K562 treated with DMSO at 1 percent for 4 hours (cell line): ENCODE results near the gene NPIPA3. TPM values are rescaled to one million over a fixed set of nuclear protein-coding genes. Genes with fewer than 3 reads are reported as not detected.

ENCODE experiments used
- total RNA-seq: library from RNA; unstranded; fragments of 300-600 nt; gene quantifications from 2 replicates; pipeline ENCODE4 v1.2.3, GENCODE V29; 2022; ENCODE audit not compliant: insufficient read depth

NPIPA3 gene
- 1.0 TPM in 1 of 2 replicates, not detected in the other for total RNA-seq

GRCh38 chr16:14703156-14704011, at the start of gene NPIPA3:
TSS of gene NPIPA3 (plus strand) at chr16:14703411. CDS start at chr16:14708944, 5,533 bp downstream.

GRCh38 chr16:14694129-14694528, 9.1 kb upstream of the NPIPA3 start, which contains the start of gene PLA2G10:
TSS of gene PLA2G10 (minus strand) at chr16:14694308. CDS start at chr16:14694229, 79 bp downstream.

GRCh38 chr16:14742273-14743128, 39.3 kb downstream of the NPIPA3 start, which contains the start of gene NPIPA2:
TSS of gene NPIPA2 (plus strand) at chr16:14742533. CDS start at chr16:14748066, 5,533 bp downstream.

Other genes starting within 250 kb of the NPIPA3 start
- gene PARN, start 73.2 kb upstream of the NPIPA3 start, total RNA-seq: 22.3 and 25.9 TPM in 2 replicates
- 26.3 and 35.5 TPM in 2 replicates for gene BFAR, start 70.5 kb upstream of the NPIPA3 start, total RNA-seq
- not detected in 2 replicates for gene PLA2G10, start 9.1 kb upstream of the NPIPA3 start, total RNA-seq
- 1.0 TPM in 1 of 2 replicates, not detected in the other for gene NPIPA2, start 39.1 kb downstream of the NPIPA3 start, total RNA-seq
- gene NOMO1, start 130.3 kb downstream of the NPIPA3 start, total RNA-seq: 47.1 and 54.6 TPM in 2 replicates
- gene NPIPA1, start 234.0 kb downstream of the NPIPA3 start, total RNA-seq: 35.5 and 40.6 TPM in 2 replicates